NCI-H526 treated with DMSO at 0.1 percent for 48 hours (cell line): ENCODE data around the gene PPARD.

Experiments
- DNase-seq: peaks from one replicate; lab custom pipeline; 2025; lab: John Stamatoyannopoulos, UW

The PPARD gene

DNA sequence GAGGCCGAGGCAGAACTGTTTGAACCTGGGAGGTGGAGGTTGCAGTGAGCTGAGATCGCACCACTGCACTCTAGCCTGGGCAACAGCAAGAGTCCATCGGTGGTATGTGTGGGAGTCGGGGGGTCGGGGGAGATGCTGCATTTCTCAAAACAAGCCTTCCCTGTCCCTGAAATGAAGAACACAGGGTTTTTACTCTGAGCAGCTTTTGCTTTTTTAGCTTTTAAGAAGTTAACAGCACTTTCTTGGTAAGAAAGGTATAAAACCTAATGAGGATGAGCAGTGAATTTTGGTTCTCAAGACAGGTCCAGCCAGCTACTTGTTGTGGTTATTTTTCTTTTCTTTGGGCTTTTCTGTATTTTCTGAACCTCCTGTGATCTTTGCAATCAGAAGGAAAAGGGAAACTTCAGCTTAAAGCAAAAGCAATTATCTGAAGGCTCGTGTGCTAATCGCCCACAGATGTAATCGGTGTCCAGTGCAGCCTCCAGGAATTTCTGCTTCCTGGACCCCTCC lies 129.5 kb downstream of the PPARD start:
- DNase-seq: no peak

DNA sequence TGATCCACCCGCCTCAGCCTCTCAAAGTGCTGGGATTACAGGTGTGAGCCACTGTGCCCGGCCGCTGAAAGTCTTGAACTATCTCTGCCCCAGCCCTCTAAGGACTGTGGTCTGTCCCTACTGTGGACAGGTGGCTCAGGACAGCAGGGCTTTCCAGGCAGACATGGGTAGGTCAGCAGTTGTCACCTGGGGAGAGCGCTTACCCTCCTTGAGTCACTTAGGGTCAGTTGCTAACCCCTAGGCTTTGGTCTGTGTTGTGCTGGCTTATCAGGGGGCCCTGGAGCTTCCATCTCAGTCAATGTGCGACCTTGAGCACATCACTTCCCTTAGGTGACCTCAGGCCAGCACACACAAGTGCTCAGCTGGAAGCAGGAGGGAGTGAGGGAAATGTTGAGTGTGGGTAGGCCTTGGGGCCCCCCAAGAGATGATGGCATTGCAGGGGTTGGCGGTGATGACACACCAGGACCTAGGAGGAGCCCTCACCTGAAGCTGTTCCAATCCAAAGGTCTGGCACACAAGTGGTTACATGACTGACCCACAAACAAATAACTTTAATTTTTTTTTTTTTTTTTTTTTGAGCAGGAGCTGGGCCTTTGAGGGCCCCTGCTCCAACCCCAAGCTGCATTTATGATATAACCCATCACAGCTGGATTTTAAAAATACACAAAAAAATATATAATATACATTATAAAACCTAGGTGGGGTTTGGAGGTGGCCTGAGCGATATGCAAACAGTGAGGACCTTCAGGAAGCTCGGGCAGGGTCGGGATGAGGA lies 130.9 kb downstream of the PPARD start:
- no peak for DNase-seq

DNA sequence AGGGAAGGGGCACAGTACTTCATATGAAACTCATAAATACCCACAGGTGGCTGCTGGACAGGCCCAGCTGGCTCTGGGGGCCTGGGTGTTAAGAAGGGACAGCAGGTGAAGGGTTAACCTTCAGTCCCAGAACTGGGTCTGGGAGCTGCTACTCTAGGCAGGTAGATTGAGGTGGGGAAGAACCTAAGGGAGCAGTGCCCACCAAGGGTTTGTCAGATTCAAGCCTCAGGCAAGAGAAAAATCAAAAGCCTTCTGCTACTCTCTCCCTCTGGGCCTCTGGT lies 131.4 kb downstream of the PPARD start:
- DNase-seq: no peak

DNA sequence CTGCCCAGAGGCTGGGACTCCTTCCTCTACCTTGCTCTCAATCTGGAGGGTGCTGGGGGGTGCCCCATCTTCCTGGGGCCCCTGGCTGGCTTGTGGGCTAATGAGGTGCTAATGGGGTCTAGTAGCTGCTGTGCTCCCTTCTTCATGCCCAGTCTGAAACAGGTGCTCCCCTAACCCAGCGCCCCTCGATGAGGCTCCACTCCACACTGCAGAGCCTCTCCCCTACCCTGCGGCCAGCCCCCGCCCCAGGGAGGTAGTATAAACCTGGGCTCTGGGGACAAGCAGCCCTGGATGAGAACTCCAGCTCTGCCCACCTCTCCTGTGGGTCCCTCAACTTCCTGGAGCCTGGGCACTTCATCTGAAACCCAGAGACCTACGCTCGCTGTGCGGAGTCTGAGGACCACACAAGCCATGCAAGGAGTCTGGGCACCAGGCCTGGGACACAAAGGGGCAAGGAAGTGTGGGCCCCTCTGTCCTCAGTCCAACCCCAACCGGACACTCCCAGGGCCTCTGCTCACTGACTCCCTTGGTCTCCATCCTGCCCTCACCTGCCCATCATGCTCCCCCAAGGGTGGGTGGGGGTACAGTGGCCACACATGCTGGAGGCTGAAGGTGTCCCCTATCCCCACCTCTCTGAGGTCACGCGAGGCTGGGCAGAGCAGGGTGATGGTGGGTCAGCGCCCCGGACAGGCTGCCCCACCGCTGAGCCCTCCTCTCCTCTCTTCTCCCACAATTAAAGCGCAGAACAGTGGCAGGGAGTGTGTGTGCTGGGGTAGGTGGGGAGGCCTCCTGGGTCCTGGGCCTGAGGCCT lies 132.0 kb downstream of the PPARD start:
- DNase-seq: no peak

DNA sequence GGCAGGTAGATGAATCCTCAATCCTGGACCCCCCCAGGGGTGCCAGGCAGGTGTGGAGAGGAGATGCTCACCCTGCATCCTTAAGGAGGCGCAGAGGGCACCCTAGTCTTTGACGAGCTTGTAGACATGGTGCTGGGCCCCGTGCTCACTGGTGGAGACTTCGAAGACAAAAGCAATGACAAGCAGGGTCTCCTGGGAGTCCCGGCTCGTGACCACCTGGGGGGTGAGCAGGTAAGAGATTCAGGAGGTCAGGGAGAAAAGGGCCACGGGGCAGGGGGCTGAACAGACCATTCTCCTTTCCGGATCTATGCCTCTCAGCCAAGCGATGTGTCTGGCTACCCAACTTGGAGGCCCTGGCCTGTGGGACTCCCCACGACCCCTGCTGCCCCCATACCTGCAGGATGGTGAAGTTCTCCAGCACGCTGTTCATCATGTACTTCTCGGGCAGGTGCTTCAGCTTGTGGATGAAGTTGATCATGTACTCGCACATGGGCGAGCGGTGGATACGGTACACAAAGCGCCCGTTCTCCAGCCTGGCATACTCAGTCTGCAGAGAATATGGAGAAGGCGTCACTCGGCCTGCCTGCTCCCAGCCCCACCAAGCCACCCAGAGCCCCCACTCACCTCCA lies 132.7 kb downstream of the PPARD start:
- no peak for DNase-seq

DNA sequence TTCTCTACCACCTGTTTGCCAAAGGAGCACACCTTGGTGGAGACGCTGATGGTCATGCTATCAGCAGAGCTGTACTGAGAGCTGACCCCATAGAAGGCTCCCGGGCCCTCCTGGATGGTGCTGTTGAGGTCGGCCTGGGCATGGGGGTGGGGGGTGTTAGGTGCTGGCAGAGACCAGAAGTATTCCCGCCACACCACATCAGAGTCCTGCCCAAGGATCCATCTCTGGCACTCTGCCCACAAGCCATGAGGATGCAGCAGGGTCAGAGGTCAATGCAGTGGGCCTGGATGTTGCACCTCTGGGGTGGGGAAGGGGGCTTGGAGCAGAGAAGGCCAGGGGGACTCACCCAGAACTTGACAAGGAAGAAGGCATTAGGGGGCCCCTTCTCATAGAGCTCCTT lies 133.2 kb downstream of the PPARD start:
- no peak for DNase-seq

DNA sequence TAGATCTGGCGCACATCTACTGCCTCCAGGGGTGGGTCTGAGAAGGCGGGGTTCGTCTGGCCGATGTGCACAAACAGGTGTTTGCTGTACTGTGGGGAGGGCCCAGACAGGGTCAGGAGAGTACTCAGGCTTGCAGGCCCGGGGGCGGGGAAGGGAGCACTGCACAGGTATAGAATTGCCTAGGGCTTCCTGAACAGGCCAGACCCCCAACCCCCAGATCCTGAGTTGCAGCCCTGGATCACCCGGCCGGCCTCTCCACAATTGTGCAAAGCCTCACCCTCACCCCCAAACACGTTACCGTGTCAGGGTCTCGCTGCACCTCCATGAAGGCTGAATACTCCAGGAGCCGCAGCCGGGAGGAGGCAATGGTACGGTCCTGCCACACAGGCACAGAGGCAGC lies 133.6 kb downstream of the PPARD start:
- no peak for DNase-seq

DNA sequence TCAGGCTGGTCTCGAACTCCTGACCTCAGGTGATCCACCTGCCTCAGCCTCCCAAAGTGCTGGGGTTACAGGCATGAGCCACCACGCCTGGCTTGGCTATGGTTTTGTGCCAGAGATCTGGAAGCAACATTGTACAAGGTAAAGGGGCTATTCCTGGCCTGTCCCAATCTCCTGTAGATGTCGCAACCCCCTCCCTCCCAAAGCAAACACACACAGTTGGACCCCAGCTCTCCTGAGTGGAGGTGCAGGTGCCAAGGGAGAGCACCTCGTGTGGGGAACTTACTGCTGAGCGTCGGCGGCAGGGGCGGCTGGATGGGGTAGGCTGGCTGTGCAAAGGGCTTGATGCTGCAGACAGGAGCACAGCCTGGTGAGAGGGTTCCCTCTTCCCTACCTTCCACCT lies 134.7 kb downstream of the PPARD start:
- no peak for DNase-seq
